Kidney (tissue), 14 donors: ENCODE data around the gene MED13L. TPM values are rescaled to one million over a fixed set of nuclear protein-coding genes. Genes with fewer than 3 reads are reported as not detected.

Experiments used
- DNase-seq, 5 donors: peaks; one replicate each; pipeline ENCODE4 v3.0.0-alpha.2; 2013 to 2020
- FAIRE-seq: peaks from 2 replicates; lab custom pipeline; 2012; peaks lifted over from hg19 to GRCh38; lab: Jason Lieb, UNC
- H3K27ac ChIP-seq, 2 donors: one replicate each; pipeline ENCODE4 v1.7.0; 2013; ENCODE audit warnings: low read depth in 2 of 2, low read length in 2 of 2, inconsistent platforms in 1 of 2
- H3K27me3 ChIP-seq: one replicate; pipeline ENCODE4 v1.7.1; 2013; ENCODE audit warnings: low read length, inconsistent platforms; ENCODE audit not compliant: control insufficient read depth, insufficient read depth
- H3K36me3 ChIP-seq, 3 donors: one replicate each; pipeline versions ENCODE4 v1.7.0 to v1.7.1; 2013; ENCODE audit warnings: low read length in 3 of 3, control low read depth in 1 of 3, inconsistent platforms in 1 of 3; ENCODE audit not compliant: insufficient read depth in 3 of 3, control insufficient read depth in 2 of 3
- H3K4me1 ChIP-seq, 3 donors: one replicate each; pipeline versions ENCODE4 v1.7.0 to v1.7.1; 2013; ENCODE audit warnings: low read length in 3 of 3, inconsistent platforms in 1 of 3, low read depth in 1 of 3; ENCODE audit not compliant: control insufficient read depth in 2 of 3, insufficient read depth in 2 of 3
- H3K4me3 ChIP-seq, 3 donors: one replicate each; pipeline versions ENCODE4 v1.7.0 to v1.8.1; 2013; ENCODE audit warnings: low read length in 3 of 3, control low read depth in 1 of 3, inconsistent platforms in 1 of 3
- H3K9ac ChIP-seq, 3 donors: one replicate each; pipeline versions ENCODE4 v1.7.0 to v1.7.1; 2013; ENCODE audit warnings: low read length in 3 of 3, control low read depth in 1 of 3, inconsistent platforms in 1 of 3
- H3K9me3 ChIP-seq, 3 donors: one replicate each; pipeline versions ENCODE4 v1.7.0 to v1.7.1; 2013; ENCODE audit warnings: low read length in 3 of 3, control low read depth in 1 of 3, inconsistent platforms in 1 of 3; ENCODE audit not compliant: control insufficient read depth in 2 of 3, insufficient read depth in 1 of 3
- CTCF ChIP-seq: IDR thresholded peaks from 3 replicates; pipeline ENCODE4 v1.5.1; 2012; ENCODE audit warnings: mild to moderate bottlenecking, moderate library complexity, borderline replicate concordance; ENCODE audit not compliant: insufficient read depth; ENCODE audit errors: extremely low read depth
- intact Hi-C: fragments of 100-400 bp; cut with DNase I; formaldehyde crosslinking; loops from one replicate; pipeline ENCODE4 v1.11.1; 2022
- polyA plus RNA-seq: library from polyadenylated mRNA; stranded (reverse); fragments of 350-450 nt; fragmentation: Illumina TruSeq; extraction: RNeasy Lipid Tissue Mini Kit (QIAGEN cat#74804); gene quantifications from one replicate; pipeline ENCODE4 v1.2.3, GENCODE V29; 2014; ENCODE audit warnings: low read depth, low replicate concordance; ENCODE audit not compliant: insufficient read depth
- total RNA-seq: library from RNA; stranded (reverse); fragmentation: NEBNext Ultra II Directional; extraction: Animal tissue kit (Norgen Biotek cat#: 25700); gene quantifications from one replicate; pipeline ENCODE4 v1.2.1, GENCODE V29; 2021
- donor health status: control.
- donor health status: control.
- donor health status: control.
- donor health status: control.
- donor health status: control.
- donor health status: DM: yes; HTN: yes; CAD: no.
- donor health status: Normal renal cell carcinoma (clear cell type).

Gene MED13L
- total and polyA plus RNA-seq, 2 donors from 2014 or later, result 7.1 to 153 TPM

DNA sequence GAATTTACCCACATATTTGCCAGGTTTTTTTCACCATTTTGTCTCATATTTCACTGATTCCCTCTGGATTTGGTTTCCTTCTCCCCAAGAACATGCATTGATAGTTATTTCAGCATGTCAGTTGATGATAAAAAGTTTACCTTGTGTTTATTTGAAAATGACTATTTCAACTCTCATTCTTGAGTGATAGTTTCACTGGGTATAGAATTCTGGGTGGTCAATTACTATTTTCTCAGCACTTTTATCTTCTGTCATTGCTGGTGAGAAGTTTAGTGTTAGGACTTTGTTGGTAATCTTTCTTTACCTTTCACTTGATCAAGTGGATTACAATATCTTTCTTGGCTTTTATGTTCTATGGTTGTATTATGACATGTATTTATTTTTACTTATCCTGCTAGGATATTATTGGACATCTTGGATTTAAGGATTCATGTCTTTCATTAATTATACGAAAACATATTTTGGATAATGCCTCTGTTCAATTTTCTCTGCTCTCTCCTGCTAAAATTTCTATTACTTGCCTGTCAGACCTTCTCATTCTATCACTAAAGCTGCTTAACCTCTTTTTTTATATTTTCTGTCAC, 338.6 kb downstream of the MED13L start:
- H3K9ac ChIP-seq, result no peak overlapping the region
- FAIRE-seq, result no peak
- H3K27ac ChIP-seq, result no peak overlapping the region
- H3K4me1 ChIP-seq, result no peaks in the 10 kb centered on the region
- TF ChIP-seq CTCF, result no peak
- no peaks in the 10 kb centered on the region for H3K36me3 ChIP-seq
- no peak for DNase-seq
- H3K27me3 ChIP-seq, result no peaks in the 10 kb centered on the region
- intact Hi-C loops, result no loop called here
- H3K4me3 ChIP-seq, result no peak overlapping the region
- H3K9me3 ChIP-seq, result no peaks in the 10 kb centered on the region

DNA sequence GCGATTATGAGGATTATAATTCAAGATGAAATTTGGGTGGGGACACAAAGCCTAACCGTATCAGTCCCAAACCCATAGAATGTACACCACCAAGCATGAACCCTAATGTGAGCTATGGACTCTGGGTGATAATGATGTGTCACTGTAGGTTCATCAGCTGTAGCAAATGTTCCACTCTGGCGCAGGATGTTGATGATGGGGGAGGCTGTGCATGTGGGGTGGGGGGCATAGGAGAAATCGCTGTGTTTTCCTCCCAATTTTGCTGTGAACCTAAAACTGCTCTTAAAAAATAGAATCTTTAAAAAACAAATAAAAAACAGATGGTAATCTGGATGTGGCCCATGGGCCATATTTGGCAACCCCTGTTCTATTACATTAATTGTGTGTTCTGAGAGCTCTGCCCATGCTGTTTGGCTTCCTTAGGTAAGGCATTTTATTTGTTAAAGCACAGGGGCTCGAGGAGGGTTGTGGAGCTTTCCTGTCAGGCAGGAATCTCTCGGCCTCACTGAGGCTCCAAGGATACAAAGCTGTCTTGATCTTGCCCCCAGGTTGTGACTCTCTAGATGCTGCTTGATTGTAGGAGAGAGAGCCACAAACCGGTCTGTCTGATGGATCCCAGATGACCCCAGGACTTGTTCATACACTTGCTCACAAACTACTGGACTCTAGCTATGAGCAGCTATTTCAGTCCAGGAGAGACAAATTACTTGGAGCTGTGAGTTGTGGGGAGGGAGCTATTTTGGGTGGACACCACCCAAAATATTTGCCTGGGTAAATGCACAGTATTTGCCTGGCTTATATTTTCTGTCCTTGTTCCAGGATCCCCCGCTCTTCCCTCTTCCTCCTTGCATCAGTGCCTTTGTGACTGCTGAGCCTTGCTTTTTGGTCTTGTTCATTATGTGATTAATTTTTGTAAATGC, 340.2 kb downstream of the MED13L start:
- H3K9ac ChIP-seq, result no peak overlapping the region
- intact Hi-C loops, result no loop called here
- no peak for DNase-seq
- TF ChIP-seq CTCF, result no peak
- no peaks in the 10 kb centered on the region for H3K27me3 ChIP-seq
- no peak overlapping the region for H3K4me3 ChIP-seq
- H3K9me3 ChIP-seq, result no peaks in the 10 kb centered on the region
- no peak for FAIRE-seq
- no peak overlapping the region for H3K27ac ChIP-seq
- no peaks in the 10 kb centered on the region for H3K36me3 ChIP-seq
- no peaks in the 10 kb centered on the region for H3K4me1 ChIP-seq

GRCh38 chr12:115934877-115935276, 342.6 kb downstream of the MED13L start:
- H3K4me1 ChIP-seq, result no peaks in the 10 kb centered on the region
- no peaks in the 10 kb centered on the region for H3K9me3 ChIP-seq
- DNase-seq, result no peak
- no peak overlapping the region for H3K4me3 ChIP-seq
- no peak overlapping the region for H3K27ac ChIP-seq
- H3K36me3 ChIP-seq, result no peaks in the 10 kb centered on the region
- H3K27me3 ChIP-seq, result no peaks in the 10 kb centered on the region
- intact Hi-C loops, result no loop called here
- no peak for TF ChIP-seq CTCF
- H3K9ac ChIP-seq, result no peak overlapping the region
- no peak for FAIRE-seq
